ENCODE measurements around the gene ABI3. TPM values are rescaled to one million over a fixed set of nuclear protein-coding genes. Genes with fewer than 3 reads are reported as not detected.

The ABI3 gene
- total and polyA plus RNA-seq, 9 of the 15 experiments (the other 6 are each of a cell fraction or from before 2014, with no cell fraction given) = not detected

DNA sequence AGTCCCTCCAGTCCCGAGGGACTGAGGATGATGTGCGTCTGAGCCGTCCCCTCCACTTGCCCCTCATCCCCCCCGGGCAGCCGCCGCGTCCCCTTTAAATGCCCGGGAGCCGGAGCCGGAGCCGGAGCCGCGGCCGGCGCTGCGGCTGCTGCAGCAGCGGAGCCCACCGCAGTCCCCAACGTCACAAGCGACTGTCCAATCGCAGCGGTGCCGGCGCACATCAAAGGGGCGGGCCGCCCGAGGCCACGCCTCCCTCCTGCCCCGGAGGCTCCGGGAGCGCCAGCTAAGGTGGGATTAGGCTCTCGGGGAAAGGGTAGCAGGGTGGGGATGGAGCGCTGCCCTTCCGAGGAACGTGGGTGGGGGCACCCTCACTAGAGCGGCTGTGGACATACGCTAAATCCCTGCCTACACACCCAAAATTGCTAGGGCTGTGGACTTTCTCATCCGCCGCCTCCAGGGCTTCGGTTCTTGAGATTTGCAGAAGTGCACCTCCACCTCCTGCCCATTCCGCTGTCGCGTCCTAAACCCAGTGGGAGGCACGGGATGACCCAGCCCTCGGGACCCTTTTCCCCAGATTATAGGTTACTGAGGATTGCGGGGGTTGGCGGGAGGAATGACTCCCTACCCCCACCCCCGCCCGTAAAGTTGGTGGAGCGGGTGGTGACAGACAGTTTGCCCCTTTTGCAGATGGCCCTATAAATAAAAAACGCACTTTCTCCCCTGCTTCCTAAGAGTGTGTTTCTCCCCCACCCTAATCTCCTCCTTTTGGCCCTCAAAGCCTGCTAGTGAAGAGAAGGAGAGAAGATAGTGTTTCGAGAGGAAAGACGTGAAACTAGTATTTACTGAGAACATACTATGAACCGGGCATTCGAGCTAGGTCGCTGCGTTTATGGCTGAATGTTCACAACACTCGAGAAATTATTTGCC lies 20.4 kb downstream of the ABI3 start, which contains the start of gene PHOSPHO1 (continued):
- TF ChIP-seq, protein P1, sequence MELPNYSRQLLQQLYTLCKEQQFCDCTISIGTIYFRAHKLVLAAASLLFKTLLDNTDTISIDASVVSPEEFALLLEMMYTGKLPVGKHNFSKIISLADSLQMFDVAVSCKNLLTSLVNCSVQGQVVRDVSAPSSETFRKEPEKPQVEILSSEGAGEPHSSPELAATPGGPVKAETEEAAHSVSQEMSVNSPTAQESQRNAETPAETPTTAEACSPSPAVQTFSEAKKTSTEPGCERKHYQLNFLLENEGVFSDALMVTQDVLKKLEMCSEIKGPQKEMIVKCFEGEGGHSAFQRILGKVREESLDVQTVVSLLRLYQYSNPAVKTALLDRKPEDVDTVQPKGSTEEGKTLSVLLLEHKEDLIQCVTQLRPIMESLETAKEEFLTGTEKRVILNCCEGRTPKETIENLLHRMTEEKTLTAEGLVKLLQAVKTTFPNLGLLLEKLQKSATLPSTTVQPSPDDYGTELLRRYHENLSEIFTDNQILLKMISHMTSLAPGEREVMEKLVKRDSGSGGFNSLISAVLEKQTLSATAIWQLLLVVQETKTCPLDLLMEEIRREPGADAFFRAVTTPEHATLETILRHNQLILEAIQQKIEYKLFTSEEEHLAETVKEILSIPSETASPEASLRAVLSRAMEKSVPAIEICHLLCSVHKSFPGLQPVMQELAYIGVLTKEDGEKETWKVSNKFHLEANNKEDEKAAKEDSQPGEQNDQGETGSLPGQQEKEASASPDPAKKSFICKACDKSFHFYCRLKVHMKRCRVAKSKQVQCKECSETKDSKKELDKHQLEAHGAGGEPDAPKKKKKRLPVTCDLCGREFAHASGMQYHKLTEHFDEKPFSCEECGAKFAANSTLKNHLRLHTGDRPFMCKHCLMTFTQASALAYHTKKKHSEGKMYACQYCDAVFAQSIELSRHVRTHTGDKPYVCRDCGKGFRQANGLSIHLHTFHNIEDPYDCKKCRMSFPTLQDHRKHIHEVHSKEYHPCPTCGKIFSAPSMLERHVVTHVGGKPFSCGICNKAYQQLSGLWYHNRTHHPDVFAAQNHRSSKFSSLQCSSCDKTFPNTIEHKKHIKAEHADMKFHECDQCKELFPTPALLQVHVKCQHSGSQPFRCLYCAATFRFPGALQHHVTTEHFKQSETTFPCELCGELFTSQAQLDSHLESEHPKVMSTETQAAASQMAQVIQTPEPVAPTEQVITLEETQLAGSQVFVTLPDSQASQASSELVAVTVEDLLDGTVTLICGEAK (IDR thresholded peaks at IDR 0.05) = no peak
- TF ChIP-seq, protein P1 (CRISPR knock-in tag; IDR thresholded peaks at IDR 0.05) = no peak
- TF ChIP-seq HNRNPL (IDR thresholded peaks at IDR 0.05; ENCODE audit: low read depth, low read length) (no peak), CHD4 (IDR thresholded peaks at IDR 0.05; ENCODE audit: insufficient read depth, insufficient replicate concordance, low read depth, low read length, poor library complexity, severe bottlenecking) (no peak), TRIM28 (IDR thresholded peaks at IDR 0.05) (no peak), SRF (CRISPR knock-in tag; IDR thresholded peaks at IDR 0.05) (peak in 1 of 2 experiments; percentile 16; a peak in 1 of 4 replicates)
- TF ChIP-seq, protein P2, sequence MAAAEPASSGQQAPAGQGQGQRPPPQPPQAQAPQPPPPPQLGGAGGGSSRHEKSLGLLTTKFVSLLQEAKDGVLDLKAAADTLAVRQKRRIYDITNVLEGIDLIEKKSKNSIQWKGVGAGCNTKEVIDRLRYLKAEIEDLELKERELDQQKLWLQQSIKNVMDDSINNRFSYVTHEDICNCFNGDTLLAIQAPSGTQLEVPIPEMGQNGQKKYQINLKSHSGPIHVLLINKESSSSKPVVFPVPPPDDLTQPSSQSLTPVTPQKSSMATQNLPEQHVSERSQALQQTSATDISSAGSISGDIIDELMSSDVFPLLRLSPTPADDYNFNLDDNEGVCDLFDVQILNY (CRISPR knock-in tag; IDR thresholded peaks at IDR 0.05) = no peak

Data from K562 (cell line).